Adipose tissue (tissue), 3 donors: Measurements from ENCODE around the gene TMF1. TPM values are rescaled to one million over a fixed set of nuclear protein-coding genes. Genes with fewer than 3 reads are reported as not detected.

ENCODE experiments used
- H3K27ac ChIP-seq: one replicate; pipeline ENCODE4 v1.5.1; 2013; ENCODE audit warnings: low read depth, low read length
- WGBS, 3 donors: extraction: QIAGEN DNeasy Blood & Tissue Kit; methylation state at CpG; one replicate each; pipeline ENCODE4 v1.1.7; 2013; 5-methylcytosine and 5-hydroxymethylcytosine counted together
- polyA plus RNA-seq, 3 donors: library from polyadenylated mRNA; stranded (reverse); fragments of 200-250 nt; gene quantifications; one replicate each; pipeline ENCODE4 v1.2.3, GENCODE V29; 2013
- donor health status: healthy with polysubstance abuse.
- donor health status: Bipolar disorder and iron deficiency.
- donor health status: healthy.

The TMF1 gene
- polyA plus RNA-seq, 3 donors = 8.4 to 9.2 (median 8.7) TPM

DNA sequence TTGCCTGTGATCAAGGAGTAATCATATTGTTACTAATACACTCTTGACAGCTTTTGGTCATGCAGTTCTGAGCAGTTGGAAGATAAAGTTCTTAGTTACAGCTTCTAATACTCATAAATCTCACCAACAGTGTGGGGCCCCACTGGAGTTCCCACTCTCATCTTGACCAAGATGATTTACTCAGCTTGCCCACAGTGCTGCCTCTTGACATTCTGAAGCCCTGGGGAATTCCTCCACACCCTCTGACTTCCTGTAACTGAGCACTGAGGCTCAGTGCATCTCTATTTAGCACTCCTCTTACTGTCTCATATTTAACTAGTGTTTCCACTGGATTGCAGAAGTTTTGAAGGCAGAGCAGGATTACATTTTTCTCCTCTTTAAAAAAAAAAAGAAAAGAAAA lies 30.7 kb upstream of the TMF1 start:
- H3K27ac ChIP-seq = peak overlapping the region; percentile 38

- H3K27ac ChIP-seq = no peak overlapping the region
- WGBS, 3 donors = 63 to 74% (median 66%) methylated on average over 2 of the region's 2 CpGs
These were observed 30.2 kb upstream of the TMF1 start for GRCh38 chr3:69082361-69082760.

DNA sequence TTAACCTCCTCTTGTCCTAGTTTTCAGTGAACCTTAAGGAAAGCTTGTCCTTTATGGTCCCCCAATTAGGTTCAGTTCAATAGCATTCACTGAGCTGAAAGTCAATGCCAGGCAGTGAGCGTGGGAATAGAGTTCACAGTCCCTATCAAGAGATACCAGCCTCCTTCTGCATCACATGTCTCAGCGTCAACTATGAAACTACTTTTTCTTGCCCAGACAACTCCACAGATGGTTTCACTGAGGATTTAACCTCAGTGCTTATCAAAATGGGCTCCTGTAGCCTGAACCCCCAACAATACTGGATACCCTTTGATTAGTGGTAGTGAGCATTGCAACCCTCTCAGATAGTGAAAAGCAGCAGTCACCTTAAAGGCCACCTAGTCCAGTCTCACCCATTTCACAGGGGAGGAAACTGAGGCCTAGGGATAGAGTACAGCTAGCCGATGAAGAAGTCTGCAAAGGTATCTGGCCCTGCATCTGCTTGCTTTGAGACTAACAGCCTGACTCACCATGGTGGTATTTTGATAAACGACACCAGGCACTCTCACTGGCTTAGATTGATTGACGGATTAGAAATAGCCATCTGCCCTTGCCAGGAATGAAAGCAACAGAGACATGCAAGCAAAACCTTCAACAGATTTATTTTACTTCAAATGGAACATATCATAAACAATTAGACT lies 29.6 kb upstream of the TMF1 start:
- H3K27ac ChIP-seq = no peak overlapping the region
- WGBS, 3 donors = 74 to 85% (median 82%) methylated on average over 5 of the region's 5 CpGs

DNA sequence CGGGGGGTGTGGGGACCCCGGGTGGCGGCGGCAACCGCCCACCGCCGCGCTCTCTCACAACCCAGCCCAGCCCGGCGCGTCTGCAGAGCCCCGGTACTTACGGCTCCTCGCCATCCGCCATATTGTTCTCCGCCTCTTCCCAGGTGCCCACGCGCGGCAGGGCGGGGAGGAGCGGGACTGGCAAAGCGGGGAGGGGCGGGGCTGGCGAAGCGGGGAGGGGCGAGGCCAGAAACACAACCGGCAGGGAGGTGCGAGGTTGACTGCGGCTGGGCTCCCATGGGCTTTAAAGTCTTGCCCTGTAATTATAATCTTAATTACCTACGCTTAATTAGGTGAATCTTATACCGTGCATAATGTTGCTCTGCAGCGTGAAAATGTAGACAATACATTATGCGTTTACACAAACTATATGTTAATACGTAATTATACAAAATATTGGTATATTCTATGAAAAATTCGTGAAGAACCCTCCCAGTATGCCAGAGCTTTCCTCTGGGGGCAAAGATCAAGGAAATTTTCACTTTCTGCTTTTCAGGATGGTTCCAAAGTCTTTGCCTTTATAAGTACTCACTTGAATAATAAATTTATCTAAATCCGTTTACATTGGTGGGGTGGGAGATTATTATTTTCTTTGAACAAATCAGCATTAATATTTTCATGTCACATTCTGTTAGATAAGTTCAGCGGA lies 28.2 kb upstream of the TMF1 start, which contains the start of gene UBA3:
UBA3 (minus strand) TSS at position 133 of the 688 bp plus-strand sequence; CDS start at position 121, 12 bp downstream.
- 1 to 5% (median 4%) methylated on average over 36 to 37 of the region's 37 CpGs for WGBS, 3 donors

DNA sequence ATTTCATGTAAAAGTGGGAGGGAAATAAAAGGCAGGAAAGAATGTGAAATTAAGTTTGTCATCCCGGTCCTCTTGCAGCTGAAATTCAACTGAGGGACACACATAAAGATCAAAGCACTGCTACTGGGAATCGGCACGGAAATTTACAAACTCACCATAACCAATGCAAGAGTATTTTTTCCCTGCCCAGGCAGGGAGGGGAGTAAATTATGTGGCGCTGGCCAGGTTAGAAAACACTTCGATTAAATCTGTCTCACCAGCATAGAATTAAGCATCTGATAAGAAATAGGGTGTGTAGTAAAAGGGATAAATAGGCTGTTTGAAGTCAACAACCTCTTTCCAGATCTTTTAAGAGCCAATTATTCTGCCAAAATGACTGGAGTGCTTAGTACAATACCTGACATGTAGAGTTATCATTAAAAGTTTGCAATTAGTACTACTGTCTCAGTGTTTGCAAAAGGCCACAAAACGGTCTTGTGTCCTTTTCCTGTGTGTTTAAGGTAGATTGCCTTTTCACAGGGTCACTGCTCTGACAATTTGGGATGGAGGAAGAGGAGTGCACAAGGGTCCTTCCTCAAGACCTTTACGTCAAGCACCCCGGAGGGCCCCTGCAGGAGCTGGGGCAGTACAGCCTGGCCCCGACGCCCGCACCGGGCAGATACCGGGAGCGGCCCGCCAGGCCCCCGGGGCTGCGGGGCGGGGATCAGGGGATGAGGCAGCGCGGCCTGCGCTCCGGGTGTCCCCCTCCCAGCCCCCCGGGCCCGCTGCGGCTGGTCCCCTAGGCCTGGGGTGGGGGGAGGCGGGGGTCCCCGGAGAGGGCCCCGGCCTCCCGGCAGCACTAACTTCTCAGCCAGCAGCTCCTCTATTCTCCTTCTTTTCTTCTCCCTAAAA lies 27.4 kb upstream of the TMF1 start:
- WGBS, 3 donors = 2 to 5% (median 2%) methylated on average over 29 of the region's 29 CpGs
- no peak overlapping the region for H3K27ac ChIP-seq

More for the DNA sequence above, 28.2 kb upstream of the TMF1 start, which contains the start of gene UBA3:
- no peak within 1 kb of the TSS for H3K27ac ChIP-seq

GRCh38 chr3:69072928-69073327 lies 20.8 kb upstream of the TMF1 start:
- WGBS, 3 donors = 92 to 95% (median 93%) methylated on average over 3 of the region's 3 CpGs
- no peak overlapping the region for H3K27ac ChIP-seq

DNA sequence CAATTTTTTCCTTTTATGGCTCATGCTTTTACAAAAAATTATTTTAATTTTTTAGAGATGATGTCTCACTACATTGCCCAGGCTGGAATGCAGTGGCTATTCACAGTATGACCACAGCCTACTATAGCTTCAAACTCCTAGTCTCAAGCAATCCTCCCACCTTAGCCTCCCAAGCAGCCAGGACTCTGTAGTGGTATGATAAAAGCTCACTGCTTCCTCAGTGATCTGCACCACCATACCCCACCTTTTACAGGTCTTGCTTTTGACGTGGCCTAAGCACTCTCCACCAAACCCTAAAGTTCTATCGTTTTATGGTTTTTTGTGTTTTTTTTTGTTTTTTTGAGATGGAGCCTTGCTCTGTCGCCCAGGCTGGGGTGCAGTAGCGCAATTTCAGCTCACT lies 14.0 kb upstream of the TMF1 start:
- no peak overlapping the region for H3K27ac ChIP-seq
- WGBS, 3 donors = 73 to 94% (median 76%) methylated on average over 4 of the region's 4 CpGs

DNA sequence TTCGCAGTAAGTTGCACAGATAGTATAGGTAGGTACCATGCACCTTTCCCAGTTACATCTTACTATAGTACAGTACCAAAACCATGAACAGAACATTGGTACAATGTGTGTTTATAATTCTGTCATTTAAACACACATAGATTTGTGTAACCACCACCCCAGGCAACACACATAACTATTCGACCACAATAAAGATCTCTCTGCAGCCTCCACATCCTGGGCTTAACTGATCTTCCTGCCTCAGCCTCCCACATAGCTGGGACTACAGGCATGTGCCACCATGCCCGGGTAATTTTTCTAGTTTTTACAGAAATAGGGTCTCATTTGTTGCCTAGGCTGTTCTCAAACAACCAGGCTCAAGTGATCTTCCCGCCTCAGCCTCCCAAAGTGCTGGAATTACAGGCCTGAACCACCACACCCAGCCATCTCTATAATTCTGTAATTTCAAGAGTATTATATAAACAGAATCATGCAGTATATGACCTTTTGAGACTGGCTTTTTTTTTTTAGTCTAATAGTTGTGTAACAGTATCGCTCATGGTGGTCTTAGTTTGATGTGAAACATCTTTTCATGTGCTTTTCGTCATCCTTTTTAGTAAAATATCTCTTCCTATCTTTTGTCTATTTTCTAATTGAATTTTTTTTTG lies 13.3 kb upstream of the TMF1 start:
- no peak overlapping the region for H3K27ac ChIP-seq
- 87 to 94% (median 92%) methylated on average over 6 of the region's 6 CpGs for WGBS, 3 donors

DNA sequence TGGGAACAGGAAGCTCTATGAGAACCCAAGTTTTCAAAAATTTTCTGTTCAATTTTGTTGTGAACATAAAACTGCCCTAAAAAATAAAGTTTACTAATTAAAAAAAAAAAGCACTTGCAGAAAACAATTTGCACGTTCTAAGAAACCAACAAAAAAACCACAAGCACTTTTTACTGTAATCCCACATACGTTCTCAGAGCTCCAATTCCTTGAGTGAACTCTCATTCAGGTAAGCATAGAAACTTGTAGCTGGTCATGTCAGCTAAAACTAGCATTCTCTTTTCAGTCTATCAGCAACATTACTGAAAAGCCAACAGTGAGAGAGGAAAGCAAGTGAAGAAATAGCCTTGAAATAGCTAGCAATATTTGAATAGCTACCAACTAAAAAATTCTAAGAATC lies 11.5 kb upstream of the TMF1 start:
- WGBS, 3 donors = 73 to 81% (median 73%) methylated on average over 2 of the region's 2 CpGs
- no peak overlapping the region for H3K27ac ChIP-seq

DNA sequence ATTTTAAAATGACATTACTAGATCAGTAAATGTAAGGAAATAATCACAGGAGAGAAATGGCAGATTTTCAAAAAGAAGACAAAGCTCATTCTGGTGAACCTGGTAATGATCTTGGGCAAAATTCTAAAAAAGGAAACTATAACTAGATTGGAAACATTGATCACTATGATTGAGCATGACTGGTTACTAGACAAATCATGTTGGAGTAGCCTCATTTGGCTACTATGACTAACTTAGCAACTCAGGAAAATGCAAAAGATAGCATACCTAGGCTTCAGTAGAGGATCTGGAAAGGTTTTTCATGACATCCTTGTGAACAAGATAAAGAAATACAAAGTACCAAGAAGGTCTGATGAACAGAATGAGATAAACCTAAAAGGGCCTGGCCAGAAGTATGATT lies 7.6 kb upstream of the TMF1 start:
- H3K27ac ChIP-seq = no peak overlapping the region

GRCh38 chr3:69058947-69059224 lies 6.8 kb upstream of the TMF1 start:
- 81 to 95% (median 92%) methylated on average over 2 of the region's 2 CpGs for WGBS, 3 donors
- H3K27ac ChIP-seq = no peak overlapping the region

DNA sequence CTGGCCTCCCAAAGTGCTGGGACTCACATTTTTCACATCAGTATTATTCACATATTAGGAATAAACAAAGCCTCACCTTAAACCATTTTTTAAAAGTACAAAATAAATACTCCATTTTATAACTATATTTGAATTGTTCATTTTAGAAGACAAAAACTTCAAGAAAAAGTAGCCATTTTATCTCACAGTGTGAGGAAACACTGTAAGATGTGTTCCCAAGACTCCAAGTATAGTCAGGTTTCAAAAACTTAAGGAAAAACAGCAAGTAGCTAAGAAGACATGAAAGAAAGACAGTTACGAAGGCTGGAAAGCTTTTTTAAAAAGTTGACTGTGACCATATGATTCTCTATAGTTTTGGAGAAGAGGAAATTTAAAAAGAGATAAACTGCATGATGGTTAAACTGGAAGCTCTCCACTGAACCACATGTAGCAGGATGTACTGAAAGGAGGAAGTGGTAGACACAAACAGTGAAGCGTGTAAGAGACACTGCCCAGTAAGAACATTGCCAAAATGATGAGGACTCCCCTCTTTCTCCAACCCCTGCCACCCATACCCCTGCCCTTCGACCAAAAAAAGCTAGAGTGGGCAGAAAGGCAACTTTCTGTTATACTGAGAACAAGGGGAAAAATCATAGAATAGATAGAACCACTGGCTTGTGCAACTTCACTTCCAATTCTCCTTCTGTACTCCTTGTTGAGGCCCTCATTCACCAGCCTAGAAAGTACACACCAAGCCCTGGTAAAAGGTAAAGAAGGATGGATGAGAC lies 6.2 kb upstream of the TMF1 start:
- WGBS, 3 donors = 52 to 94% (median 63%) methylated on average over 3 of the region's 3 CpGs
- H3K27ac ChIP-seq = no peak overlapping the region

DNA sequence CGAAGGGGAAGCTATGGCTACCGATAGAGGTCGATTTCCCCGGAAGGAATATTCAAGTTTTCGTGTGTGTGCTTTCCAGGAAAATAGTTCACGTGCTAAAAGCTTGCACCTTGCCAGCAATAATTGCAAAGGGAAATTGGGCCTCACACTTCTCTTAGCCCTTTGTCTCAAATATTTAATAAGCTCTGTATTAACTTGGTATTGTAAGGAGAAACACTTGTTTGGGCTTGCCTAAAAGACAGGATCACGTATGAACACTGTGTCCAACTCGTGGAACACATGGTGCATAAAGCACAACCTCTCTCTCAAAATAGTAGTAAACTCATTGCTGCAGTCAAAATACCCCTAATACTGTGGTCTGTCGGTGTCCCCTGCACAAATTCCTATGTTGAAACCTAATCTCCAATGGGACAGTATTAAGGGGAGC lies 352 bp upstream of the TMF1 start:
- 11 to 12% (median 11%) methylated on average over 9 of the region's 9 CpGs for WGBS, 3 donors
- H3K27ac ChIP-seq = no peak overlapping the region

DNA sequence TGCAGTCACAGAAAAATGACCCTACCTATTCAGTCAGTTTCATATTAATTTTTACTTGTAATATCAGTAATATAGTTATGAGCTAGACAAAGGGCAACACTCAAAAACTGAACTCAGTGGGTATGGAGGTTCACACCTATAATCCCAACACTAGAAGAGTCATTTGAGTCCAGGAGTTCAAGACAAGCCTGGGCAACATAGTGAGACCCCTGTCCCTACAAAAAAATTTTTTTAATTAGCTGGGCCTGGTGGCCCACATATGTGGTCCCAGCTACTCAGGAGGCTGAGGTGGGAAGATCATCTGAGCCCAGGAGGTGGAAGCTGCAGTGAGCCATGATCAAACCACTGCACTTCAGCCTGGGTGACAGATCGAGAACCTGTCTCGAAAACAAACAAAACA lies 3.1 kb downstream of the TMF1 start:
- WGBS, 3 donors = 56 to 99% (median 94%) methylated on average over 2 of the region's 2 CpGs
- H3K27ac ChIP-seq = no peak overlapping the region

DNA sequence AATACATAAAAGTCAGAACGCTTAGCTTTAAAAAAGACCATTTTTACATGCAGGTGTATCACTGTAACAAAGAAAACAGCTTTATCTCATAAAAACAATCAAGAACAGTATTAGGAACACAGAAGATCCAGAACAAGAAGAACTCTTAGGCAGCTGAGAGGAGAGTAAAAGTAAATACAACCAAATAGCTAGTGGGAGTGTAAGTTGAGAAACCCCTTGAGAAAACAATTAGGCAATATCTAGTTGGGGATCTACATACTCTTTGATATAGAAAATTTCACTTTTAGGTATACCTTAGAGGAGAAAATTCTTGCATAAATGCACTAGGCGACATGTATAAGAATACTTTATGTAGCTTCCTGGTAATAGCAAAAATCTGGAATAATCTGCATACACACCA lies 7.5 kb downstream of the TMF1 start:
- H3K27ac ChIP-seq = no peak overlapping the region
- WGBS, 3 donors = 91 to 94% (median 93%) methylated on average over 2 of the region's 2 CpGs

DNA sequence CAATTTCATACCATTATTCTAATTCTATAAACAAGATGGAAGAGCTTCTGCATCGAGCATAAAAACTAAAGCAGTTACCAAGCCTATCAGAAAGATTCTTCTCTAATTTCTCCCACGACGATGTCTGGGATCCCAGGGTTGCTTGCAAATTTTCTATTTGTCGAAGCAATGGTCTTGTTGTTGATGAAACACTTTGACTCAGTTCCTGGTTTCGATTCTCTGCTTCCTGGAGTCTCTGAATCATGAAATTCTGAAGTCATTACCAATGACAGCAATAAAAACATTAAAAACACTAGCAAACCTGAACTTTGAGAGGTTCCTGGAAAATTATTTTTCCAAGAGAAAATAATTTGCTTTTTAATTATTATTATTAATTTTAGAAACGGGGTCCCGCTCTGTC lies 18.7 kb downstream of the TMF1 start:
- H3K27ac ChIP-seq = no peak overlapping the region

GRCh38 chr3:69032737-69033136 lies 19.4 kb downstream of the TMF1 start:
- H3K27ac ChIP-seq = no peak overlapping the region
- 96 to 98% (median 96%) methylated on average over 9 of the region's 9 CpGs for WGBS, 3 donors

More for the DNA sequence above, 18.7 kb downstream of the TMF1 start:
- WGBS, 3 donors = 77 to 95% (median 82%) methylated on average over 7 of the region's 7 CpGs

- 89 to 95% (median 95%) methylated on average over 2 of the region's 2 CpGs for WGBS, 3 donors
- H3K27ac ChIP-seq = no peak overlapping the region
These were observed 20.0 kb downstream of the TMF1 start for GRCh38 chr3:69032142-69032541.
